Urothelium cell line (cell line): Measurements from ENCODE around the gene SLC28A1.
"Not testable (repeated sequence)": the region's sequence is repeated elsewhere in the genome, so short reads cannot be mapped to it uniquely, and the experiment has no call there.

Experiments
- DNase-seq: peaks from one replicate; pipeline ENCODE4 v3.0.0; 2011; ENCODE audit warnings: low spot score, mixed read lengths
- FAIRE-seq: peaks from 2 replicates; lab custom pipeline; 2011; peaks lifted over from hg19 to GRCh38; lab: Jason Lieb, UNC

Gene SLC28A1

DNA sequence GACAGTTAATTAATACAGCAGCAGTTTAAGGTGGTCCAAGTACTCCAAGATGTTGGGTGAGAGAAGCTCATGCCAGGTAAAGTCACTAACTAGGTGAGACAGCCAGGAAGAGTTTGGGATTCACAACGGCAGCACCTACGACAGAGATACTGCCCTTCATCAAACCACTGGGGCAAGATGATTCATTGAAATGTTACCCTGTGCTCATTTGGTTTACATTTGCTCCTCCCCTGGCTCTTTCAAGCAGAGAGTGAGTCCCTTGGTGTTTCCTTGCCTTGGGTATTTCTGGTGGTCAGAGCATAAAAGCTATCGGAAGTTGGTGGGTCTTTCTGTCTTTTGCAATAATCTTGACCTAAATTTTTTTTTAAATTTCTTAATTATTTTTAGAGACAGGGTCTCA is 77.2 kb downstream of the SLC28A1 start:
- DNase-seq (no peak), FAIRE-seq (no peak)

DNA sequence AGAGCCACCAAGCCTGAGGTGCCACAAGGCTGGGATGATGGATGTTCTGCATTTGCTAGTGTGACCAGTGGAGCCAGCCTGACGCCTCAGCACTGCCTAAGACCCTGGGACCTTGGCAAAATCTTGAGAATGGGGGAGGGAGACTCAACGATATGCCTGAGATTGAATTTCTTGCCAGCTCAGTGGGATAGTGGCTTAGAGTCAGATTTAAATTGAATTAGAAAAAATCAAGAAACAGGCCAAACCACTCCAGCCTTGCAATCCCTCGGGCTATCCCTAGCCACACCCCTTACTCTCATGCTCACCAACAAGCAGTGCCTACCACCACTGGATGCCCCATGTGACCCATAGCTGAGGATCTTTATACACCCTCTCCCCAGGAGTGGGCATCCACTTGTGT is 78.5 kb downstream of the SLC28A1 start:
- FAIRE-seq, result no peak

DNA sequence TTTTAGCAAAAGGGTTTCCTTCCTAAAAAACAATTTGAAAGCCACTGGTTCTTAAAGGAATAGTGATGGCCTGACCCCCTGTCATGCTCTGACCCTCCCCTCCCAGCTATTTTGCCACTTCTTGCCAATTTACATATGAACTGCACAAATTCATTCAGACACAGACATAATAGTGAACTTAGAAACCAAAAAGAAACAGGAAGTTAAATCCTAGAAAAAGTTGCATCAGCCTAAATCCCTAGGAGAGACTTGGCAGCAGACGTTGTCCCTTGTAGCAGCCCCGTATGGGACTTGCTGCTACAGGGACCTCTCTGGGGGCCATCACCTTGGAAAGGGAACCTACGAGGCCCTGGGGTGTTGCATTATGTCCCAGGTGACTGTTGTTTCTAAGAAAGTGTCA is 82.9 kb downstream of the SLC28A1 start:
- DNase-seq, result no peak

More for the DNA sequence above, 78.5 kb downstream of the SLC28A1 start:
- no peak for DNase-seq

DNA sequence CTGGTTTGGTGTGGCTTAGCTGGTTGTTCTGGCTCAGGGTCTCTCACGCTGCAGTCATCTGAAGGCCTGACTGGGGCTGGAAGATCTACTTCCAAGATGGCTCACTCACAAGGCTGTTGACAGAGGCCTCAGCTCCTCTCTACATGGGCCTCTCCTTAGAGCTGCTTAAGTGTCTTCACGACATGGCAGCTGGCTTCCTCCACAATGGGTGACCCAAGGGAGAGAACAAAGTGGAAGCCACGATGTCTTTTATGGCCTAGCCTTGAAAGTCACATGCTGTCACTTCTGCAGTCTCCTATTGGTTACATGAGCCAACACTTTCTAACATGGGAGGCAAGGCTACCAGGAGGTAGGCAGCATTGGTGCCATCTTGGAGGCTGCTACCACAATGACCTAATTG is 83.8 kb downstream of the SLC28A1 start:
- DNase-seq (no peak), FAIRE-seq (no peak)

More for the DNA sequence above, 82.9 kb downstream of the SLC28A1 start:
- no peak for FAIRE-seq

DNA sequence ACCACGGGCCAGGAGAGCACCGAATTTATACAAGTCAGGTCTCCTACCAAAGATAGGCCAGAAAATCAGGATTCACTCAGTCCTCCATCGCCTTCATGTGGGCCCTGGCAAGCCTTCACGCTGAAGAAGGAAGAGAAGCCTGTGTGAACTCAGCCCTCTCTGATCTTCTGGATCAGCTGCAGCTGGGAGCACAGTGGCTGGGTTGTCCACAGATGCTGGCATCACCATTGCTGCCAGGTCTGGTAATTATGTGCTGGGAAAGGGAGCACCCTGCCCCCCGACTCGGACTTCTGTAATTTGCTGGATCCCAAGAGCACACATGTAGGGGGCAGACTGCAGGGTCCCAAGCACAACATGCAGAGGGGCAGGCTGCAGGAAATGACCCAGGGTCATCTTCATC is 84.8 kb downstream of the SLC28A1 start:
- FAIRE-seq, result no peak
- DNase-seq, result no peak

DNA sequence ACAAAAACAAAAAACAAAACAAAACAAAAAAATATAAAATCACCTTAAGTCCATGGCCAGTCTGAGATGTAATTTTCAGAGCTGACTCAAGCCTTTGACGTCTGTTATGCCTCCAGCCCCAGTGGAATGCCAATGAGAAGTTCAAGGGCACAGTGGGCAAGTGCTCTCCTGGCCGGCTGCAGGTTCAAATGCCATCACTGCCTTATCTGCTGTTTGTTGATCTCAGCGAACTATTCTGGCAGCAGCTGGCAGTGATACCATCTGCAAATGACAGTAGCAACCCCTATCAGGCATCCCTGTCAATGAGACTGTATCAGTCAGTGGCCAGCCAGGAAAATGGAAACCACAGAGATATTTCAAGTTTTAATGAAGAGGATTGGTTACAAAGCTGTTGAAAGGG is 86.4 kb downstream of the SLC28A1 start:
- no peak for DNase-seq
- no peak for FAIRE-seq

DNA sequence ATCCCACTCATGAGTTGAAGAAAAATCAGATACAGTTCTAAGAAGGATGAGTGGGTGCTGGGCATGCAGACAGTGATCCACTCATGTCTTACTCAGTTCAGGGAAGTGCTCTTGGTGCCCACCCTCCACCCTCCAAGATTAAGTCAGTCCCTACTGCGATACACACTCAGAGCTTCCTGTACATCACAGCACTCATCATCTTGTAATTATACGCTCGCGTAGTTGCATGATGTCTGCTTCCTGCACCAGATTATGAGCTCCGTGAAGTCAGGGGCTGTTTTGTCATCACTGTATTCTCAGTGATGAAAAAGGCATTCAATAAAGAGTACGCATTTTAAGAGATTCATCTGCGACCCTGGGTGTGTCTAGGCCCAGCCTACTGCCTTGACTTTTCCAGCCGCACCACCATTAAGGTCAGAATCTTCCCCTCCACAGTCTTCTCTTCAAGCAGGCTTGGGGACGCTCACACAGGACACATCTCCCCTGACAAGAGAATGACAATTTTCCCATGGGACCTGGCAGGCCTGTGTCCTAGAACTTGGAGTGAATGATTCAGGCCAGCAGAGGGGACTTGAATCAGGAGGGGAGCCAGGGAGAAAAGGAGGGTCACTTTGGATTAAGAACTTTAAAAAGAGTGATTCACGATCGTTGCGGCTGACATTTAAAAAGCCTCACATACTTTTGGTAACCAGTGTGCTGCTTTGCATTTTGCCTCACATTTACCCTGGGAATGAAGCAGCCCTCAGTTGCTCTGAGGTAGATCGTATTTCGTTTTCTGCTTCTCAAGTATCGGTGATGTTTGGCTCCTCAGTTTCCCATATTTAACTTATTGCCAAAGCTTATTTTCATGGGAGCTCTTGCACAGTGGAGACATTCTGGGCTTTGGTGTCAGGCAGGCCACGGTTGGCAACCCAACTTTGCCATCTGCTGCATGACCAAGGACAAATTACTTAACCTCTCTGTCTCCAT is 89.3 kb downstream of the SLC28A1 start:
- DNase-seq (no peak), FAIRE-seq (no peak)

DNA sequence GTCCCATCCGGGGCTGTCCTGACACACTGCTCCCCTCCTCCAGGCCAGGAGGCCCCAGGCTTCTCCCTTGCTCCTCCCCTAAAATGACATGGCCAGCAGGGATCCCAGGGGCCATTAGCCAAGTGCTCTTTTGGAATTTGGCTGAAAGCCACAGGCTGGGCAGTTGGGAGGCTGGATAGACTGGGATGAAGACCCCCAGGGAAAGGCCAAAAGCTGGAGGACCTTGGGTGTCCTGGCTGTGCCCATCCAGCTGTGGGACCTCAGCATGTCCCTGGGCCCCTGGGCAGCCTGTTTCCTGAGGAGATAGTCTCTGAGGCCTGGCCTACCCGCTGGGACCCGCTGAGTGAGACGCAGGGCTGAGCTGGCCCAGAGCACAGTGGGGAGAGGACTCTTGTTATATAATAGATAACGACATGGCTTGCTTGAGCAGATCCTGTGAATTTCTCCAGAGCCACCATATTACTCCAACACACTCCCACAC is 91.4 kb downstream of the SLC28A1 start:
- FAIRE-seq, result no peak
- no peak for DNase-seq

DNA sequence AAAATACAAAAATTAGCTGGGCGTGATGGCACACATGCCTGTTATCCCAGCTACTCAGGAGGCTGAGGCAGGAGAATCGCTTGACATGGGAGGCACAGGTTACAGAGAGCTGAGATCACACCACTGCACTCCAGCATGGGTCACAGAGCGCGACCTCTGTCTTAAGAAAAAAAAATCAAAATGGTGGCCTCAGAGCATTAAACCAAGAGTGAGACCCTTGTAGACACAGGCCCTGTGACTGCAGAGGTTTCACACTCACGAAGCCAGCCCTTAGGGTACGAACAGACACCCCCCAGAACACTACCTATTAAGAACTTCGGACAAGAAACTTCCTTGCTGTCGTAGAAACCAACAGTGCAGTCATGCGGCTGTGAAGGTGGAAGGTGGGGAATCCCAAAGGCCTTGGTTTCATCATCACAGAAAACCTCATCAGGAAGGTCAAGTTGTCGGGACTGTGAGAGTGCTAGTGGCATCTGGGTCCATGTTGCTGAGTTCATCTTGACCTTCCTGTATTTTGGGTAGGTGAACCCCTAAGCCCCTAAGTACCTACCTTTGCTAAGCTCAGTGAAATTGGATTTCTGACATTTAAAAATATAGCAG is 92.4 kb downstream of the SLC28A1 start:
- no peak for FAIRE-seq
- no peak for DNase-seq

DNA sequence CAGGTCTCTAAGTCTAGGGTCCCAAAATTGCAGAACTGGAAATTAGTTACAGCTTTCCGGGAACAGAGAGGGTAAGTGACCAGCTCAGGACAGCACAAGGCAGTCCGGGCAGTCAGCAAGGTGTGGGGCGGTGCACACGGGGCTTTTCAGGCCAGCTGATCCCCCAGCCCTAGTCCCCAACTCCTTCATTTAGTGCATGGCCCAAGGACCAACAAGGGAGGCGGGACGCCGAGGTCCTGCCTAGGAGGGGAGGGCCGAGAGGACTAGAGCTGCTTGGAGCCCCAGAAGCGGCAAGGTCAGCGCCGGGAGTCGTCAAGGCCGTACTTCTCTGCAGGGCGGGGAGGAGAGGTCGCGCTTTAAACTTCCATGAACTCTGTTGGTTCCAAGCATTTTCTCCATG is 95.2 kb downstream of the SLC28A1 start:
- FAIRE-seq, result no peak
- no peak for DNase-seq

DNA sequence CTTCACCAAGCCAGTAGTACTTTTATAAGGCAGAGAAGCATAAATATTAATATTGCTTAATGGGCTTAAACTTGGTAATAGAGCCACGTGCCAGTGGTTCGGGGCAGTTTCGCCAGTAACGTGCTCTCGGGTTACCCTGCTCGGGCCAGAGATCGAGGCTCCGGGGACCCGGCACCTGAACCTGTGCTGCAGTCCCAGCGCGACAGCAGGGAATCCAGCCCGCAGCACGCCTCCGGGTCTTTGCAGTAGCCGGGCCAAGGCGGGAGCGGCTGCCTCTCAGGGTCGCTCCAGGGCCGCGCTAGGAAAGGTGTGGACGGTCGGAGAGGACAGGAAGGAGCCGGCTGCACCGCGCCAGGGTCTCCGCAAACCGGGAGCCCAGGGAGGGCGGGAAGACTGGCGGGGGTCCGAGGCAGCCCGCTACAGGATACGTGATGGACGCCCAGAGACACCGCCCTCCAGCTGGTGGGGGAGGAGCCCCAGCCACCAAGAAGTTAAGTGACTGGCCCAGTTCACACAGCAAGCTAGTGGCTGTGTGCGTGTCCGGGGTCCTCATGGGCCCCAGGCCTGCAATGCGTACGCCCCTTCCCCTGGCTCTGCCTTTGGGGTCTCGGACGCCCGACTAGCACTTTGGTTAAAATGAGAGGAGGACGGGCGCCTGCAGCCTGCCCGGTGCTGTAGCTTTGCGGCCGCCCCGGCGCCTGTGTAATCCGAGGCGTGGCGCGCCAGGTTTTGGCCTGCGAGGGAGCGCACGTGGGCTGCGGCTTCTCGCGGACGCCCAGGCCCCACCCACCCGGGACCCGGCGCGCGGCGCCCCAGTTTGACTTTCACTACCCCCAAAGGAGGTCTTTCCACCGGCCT is 96.0 kb downstream of the SLC28A1 start:
- no peak for FAIRE-seq
- DNase-seq, result peak; percentile 86

DNA sequence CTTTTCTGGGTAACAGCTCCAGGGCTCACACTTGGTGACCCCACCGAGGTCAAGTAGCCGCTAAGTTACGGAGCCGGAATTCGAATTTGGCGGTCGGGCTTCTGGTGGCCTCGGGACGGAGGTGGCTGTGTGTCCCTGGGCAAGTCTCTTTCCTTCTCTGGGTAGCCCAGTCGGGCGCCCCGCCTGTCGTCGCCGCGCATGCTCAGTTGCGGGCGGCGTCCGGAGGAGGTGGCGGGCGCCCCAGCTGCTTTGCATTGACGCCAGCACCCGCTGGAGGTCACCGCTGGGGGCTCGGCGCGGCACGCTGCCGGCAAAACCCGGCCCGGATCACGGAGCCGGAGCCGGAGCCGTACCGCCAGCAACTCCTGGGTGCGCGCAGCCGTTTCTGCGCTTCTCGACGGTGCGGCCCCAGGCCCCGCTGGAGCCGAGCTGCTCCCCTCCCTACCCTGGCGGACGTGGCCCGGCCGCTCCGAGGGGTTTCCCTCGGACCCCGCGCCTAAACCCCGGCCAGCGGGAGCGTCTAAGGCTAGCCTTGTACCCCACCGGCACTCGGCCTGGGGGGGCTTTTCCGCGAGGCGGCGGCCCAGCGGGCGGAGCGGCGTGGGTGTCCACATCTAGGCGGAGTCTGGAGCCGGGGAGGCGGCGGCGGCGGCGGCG is 96.7 kb downstream of the SLC28A1 start:
- DNase-seq (peak; percentile 99), FAIRE-seq (peak; percentile 44)

DNA sequence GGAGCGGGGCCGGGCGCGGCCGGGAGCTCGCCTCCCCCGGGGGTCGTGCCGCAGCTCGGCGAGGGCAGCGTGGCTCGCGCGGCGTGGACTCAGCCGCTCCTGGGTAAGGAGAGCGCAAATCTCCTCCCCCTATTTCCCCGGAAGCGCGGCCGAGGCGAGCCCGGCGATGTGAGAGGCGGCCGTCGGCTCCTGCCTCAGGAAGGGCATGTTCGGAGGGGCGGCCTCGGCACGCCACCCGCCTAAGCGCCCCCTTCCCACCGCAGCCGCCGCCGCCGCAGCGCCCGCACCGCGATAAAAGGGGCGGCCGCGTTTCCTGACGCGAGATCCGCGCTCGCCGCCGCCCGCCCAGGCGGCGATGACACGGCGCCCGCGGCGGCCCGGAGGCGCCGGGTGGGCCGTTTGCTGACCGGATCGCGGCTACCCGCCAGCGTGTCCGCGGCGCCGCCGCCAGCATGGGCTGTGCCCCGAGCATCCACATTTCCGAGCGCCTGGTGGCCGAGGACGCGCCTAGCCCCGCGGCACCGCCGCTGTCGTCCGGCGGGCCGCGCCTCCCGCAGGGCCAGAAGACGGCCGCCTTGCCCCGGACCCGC is 97.3 kb downstream of the SLC28A1 start, which contains the start of gene PDE8A:
Gene PDE8A, plus strand, starts transcription at position 146 of the 590 bp plus-strand sequence. Its CDS starts 307 bp downstream, at position 453.
- no peak for FAIRE-seq
- peak; percentile 59 for DNase-seq

DNA sequence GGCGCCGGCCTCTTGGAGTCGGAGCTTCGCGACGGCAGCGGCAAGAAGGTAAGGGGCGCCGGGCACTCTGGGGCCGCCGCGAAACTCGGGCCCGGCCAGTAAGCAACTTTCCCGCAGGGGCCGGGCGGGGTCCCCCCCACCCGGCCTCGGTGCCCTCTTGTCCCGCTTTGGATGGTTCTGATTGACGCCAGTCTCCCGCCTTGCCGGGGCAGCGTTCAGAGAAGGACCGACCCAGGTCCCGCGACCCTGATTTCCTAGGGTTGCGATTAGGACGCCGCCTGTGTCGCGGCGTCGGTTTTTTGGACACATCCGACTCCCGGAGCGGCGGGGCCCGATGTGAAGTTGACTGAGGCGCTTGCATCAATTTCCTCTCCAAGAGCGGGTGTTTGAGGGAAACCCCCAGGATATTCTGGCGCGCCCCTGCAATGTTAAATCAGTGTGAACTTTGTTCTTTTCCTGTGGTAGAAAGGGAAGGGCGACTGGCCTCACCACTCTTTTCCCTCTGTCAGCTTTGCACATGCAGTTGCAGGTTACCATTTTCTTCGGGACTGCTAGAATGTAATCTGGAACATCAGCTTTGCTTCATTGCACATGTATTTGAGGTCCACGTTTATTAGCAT is 97.9 kb downstream of the SLC28A1 start:
- no peak for DNase-seq
- no peak for FAIRE-seq

DNA sequence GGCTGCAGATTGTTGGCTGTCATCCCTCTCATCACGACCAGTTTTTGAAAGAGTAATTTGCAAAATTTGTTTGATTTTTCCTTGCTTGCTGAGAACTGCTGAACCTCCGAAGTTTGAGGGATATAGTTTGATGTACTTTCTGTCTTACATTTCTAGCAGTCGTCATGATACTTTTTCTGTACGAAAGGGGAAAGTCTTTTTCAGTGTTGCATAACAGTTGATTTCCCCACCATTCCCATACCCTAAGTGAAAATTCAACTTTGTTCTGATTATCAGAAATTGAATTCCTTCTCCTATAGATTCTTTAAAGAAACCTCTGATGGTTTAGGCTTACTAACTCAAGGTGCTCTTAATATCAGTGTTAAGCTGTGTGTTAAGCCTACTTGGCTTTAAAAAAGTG is 98.8 kb downstream of the SLC28A1 start:
- FAIRE-seq (no peak), DNase-seq (no peak)

DNA sequence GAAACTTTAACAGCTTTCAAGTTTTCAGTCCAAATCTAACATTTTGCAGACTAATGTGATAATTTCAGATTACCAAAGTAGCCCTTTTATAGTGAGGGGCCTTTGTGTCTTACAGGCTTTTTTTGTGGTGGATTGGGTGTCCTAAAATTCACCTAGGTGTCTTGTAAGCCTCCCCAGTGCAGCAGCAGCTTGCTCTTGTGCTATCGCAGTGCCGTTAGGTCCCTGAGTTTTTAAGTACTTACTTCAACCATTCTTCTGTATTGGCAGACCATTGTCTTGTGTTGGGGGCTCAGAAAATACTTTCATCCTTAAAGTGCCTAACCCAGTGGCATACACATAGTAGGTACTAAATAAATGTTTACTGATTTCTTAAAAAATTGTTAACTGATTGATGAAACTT is 99.2 kb downstream of the SLC28A1 start:
- FAIRE-seq (no peak), DNase-seq (no peak)

DNA sequence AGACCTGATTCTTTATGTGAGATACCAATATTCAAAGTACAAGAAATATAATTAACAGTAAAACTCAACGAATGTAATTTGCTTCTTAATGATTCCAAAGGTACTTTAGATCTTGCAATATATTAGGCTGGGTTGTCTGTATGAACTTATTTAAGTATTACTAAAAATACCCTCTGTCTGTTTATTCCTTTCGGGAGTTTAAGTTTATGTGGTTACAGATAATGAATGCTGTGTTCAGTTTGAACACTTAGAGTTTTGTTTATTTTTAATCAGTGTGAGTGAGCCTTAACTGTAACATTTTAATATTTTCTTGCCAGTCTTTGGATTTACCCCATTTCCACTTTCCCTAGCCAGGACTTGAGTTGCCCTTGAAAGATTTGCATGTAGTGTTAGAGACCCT is 100.7 kb downstream of the SLC28A1 start:
- DNase-seq, result no peak
- FAIRE-seq, result no peak

DNA sequence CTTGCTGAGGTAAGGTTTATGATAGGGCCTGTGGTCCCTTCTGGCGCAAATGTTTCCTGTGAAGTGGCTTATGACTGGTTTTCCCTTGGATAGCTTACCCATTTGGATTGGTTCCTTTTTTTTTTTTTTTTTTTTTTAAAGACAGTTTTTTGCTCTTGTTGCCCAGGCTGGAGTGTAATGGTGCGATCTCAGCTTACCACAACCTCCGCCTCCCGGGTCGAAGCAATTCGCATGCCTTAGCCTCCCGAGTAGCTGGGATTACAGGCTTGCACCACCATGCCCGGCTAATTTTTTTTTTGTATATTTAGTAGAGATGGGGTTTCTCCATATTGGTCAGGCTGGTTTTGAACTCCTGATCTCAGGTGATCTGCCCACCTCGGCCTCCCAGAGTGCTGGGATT is 102.9 kb downstream of the SLC28A1 start:
- not testable (repeated sequence) for FAIRE-seq

DNA sequence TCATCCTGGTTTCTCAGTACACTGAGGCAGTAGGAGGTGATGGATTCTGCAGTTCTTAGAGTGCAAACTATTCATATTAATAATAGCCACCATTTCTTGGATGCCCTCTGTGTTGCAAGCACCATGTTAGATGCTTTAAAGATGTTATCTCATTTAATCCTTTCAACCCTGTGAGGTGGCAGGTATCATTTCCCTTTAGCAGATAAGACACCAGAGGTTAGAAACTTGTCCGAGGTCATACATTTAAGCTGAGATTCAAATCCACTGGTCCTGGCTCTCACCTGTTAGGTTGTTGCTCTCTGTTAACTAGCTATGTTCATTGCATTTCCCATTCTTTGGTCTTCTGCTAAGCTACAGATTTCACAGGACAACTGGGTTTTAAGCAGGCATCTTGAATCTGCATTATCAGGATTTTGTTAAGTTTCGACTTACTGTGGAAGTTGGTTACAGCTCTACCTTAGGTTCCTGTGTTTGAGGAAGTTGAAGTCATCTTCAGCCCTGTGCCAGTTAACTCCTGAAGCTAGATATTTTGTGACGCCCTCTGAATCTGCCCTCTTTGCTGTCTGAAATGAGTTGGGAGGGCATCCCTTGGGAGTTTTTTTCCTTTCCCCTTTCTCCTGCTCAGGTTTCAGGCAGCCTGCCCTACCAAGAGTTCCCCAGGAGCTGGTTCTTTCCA is 103.6 kb downstream of the SLC28A1 start:
- no peak for FAIRE-seq
- no peak for DNase-seq

More for the DNA sequence above, 102.9 kb downstream of the SLC28A1 start:
- not testable (repeated sequence) for DNase-seq
